Ovary (tissue), 9 donors: ENCODE data around the gene DLX1. TPM values are rescaled to one million over a fixed set of nuclear protein-coding genes. Genes with fewer than 3 reads are reported as not detected.

Experiments used
- DNase-seq, 5 donors: peaks; one replicate each; pipeline ENCODE4 v3.0.0-alpha.2; 2019 to 2020
- H3K27ac ChIP-seq, 2 donors: fragments of 200-600 bp; one replicate each; pipeline versions ENCODE4 v1.5.1 to v1.8.0; 2019 to 2022
- H3K27me3 ChIP-seq: fragments of 200-600 bp; one replicate; pipeline ENCODE4 v1.8.0; 2022
- H3K36me3 ChIP-seq: fragments of 200-600 bp; sonication (generic); one replicate; pipeline ENCODE4 v1.5.1; 2019
- H3K4me1 ChIP-seq: one replicate; pipeline ENCODE4 v1.8.1; 2013; ENCODE audit warnings: mild to moderate bottlenecking, moderate library complexity; ENCODE audit not compliant: insufficient read depth
- H3K4me3 ChIP-seq: fragments of 200-600 bp; sonication (generic); one replicate; pipeline ENCODE4 v1.5.1; 2017
- H3K9me3 ChIP-seq, 2 donors: fragments of 200-600 bp in 1 of 2; sonication (generic) in 1 of 2; one replicate each; pipeline versions ENCODE4 v1.5.1 to v1.8.1; 2013 to 2019; ENCODE audit warnings: mild to moderate bottlenecking in 1 of 2, moderate library complexity in 1 of 2
- EP300 ChIP-seq: sonication (generic); formaldehyde crosslinking; IDR thresholded peaks from one replicate; pipeline ENCODE4 v1.6.1; 2017; ENCODE audit warnings: antibody characterized with exemption
- POLR2A ChIP-seq: fragments of 450-650 bp; IDR thresholded peaks from one replicate; pipeline ENCODE4 v1.6.1; 2017; ENCODE audit warnings: antibody characterized with exemption, mild to moderate bottlenecking, moderate library complexity
- WGBS, 3 donors: extraction: QIAGEN DNeasy Blood & Tissue Kit in 1 of 3; methylation state at CpG; one replicate each; pipeline versions ENCODE4 v1.1.5 to v1.1.7; 2013 to 2017; 5-methylcytosine and 5-hydroxymethylcytosine counted together
- intact Hi-C, 4 donors: fragments of 100-400 bp; cut with DNase I; formaldehyde crosslinking; loops; one replicate each; pipeline versions ENCODE4 v1.11.0 to v1.15.1; 2022 to 2023
- polyA plus RNA-seq, 2 donors: library from polyadenylated mRNA; stranded (reverse); fragments of 200-250 nt in 1 of 2; fragments of 350-450 nt in 1 of 2; fragmentation: Illumina TruSeq in 1 of 2; extraction: RNeasy Lipid Tissue Mini Kit (QIAGEN cat#74804) in 1 of 2; gene quantifications; one replicate each; pipeline ENCODE4 v1.2.3, GENCODE V29; 2013 to 2014
- total RNA-seq, 7 donors: library from RNA; depleted of rRNA in 2 of 7; stranded (reverse); fragments of >200 nt in 2 of 7; fragmentation: NEBNext Ultra II Directional in 3 of 7; extraction: Animal tissue kit (Norgen Biotek cat#: 25700) in 3 of 7; gene quantifications; one replicate each; pipeline versions ENCODE4 v1.1.0 to v1.2.4, GENCODE V29; 2016 to 2023
- TF ChIP-seq, protein P1 (sequence below), 3 donors: fragments of 450-650 bp in 2 of 3; fragments of 200-600 bp in 1 of 3; IDR thresholded peaks; one replicate each; pipeline versions ENCODE4 v1.5.1 to v1.8.0; 2016 to 2022; ENCODE audit warnings: antibody characterized with exemption in 3 of 3, mild to moderate bottlenecking in 1 of 3
- donor health status: DM: no; HTN: no; CAD: no; lungs with moderate emphysema.
- donor health status: DM: no; HTN: no; CAD: no.
- donor health status: Bipolar disorder and iron deficiency.
- donor health status: DM: yes; HTN: yes; CAD: no.
- donor health status: DM: no; HTN: no; CAD: no.
- donor health status: DM: yes; HTN: yes; CAD: no.

DLX1 gene
- total and polyA plus RNA-seq, 9 donors, result 0.07 to 0.20 (median 0.17) TPM; not detected in 5

GRCh38 chr2:172091000-172091641, 5.8 kb downstream of the DLX1 start:
- TF ChIP-seq EP300 (no peak), POLR2A (no peak)
- TF ChIP-seq, protein P1, sequence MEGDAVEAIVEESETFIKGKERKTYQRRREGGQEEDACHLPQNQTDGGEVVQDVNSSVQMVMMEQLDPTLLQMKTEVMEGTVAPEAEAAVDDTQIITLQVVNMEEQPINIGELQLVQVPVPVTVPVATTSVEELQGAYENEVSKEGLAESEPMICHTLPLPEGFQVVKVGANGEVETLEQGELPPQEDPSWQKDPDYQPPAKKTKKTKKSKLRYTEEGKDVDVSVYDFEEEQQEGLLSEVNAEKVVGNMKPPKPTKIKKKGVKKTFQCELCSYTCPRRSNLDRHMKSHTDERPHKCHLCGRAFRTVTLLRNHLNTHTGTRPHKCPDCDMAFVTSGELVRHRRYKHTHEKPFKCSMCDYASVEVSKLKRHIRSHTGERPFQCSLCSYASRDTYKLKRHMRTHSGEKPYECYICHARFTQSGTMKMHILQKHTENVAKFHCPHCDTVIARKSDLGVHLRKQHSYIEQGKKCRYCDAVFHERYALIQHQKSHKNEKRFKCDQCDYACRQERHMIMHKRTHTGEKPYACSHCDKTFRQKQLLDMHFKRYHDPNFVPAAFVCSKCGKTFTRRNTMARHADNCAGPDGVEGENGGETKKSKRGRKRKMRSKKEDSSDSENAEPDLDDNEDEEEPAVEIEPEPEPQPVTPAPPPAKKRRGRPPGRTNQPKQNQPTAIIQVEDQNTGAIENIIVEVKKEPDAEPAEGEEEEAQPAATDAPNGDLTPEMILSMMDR (IDR thresholded peaks at IDR 0.05), result no peak
- no peak overlapping the region for H3K27ac ChIP-seq
- no peak overlapping the region for H3K4me3 ChIP-seq
- no peaks in the 10 kb centered on the region for H3K9me3 ChIP-seq
- H3K36me3 ChIP-seq, result no peaks in the 10 kb centered on the region
- intact Hi-C loops, result loop anchor here in 1 of 4 donors (10.0 kb wide), 1 partner anchor 396 kb away; no protein-coding TSS in a partner anchor
- H3K27me3 ChIP-seq, result peaks cover 36% of the 10 kb centered on the region
- DNase-seq, result no peak
- WGBS, 3 donors, result 12 to 19% (median 13%) methylated on average over 13 of the region's 13 CpGs
- peaks cover 5% of the 10 kb centered on the region for H3K4me1 ChIP-seq

DNA sequence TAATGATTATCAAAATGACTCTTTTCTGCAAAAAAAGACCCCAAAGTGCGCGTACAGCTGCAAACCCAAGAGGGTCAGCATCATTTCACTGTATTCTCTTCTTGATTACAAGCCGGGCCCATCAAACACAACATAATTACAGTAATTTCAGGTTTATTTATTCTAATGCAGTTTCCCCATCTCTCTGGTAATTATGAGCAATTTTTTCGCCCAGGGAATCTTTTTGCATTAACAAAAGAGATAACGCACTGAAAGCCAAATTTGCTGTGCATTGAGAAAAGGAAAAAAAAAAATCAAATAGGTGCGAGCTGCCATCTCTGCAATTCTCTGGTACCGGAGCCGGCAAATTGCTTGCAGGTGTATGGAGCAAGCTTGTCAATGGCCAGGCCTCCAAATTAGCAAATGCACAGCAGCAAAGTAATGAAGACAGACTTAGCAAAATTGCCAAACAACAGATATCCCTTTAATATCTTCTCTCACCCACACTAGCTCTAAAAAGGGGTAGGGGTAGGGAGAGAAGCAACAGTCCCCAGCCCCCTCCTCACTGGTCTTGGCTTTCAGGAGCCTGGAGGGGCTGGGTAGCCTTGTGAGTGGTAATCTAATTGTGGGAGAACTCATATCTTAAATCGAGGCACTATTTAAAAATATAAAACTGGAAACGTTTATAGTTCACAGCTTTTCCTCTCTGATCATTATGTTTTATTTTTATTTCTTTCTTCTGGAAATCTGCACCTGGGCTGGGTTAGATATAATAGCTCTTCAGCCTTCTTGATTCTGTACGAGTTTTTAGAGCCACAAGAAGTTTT, 6.7 kb downstream of the DLX1 start:
- Histone ChIP-seq H3K27ac (no peak overlapping the region), H3K36me3 (no peaks in the 10 kb centered on the region), H3K4me1 (peaks cover 10% of the 10 kb centered on the region), H3K9me3 (no peaks in the 10 kb centered on the region), H3K27me3 (peaks cover 29% of the 10 kb centered on the region), H3K4me3 (no peak overlapping the region)
- TF ChIP-seq EP300 (no peak), POLR2A (no peak)
- TF ChIP-seq, protein P1 (IDR thresholded peaks at IDR 0.05), result no peak
- intact Hi-C loops, result loop anchor here in 1 of 4 donors (10.0 kb wide), 1 partner anchor 397 kb away; no protein-coding TSS in a partner anchor
- WGBS, 3 donors, result 19 to 23% (median 21%) methylated on average over 11 of the region's 11 CpGs
- no peak for DNase-seq

GRCh38 chr2:172092716-172093415, 7.6 kb downstream of the DLX1 start:
- Histone ChIP-seq H3K36me3 (no peaks in the 10 kb centered on the region), H3K9me3 (no peaks in the 10 kb centered on the region), H3K4me1 (peaks cover 12% of the 10 kb centered on the region), H3K4me3 (no peak overlapping the region), H3K27me3 (peaks cover 22% of the 10 kb centered on the region), H3K27ac (no peak overlapping the region)
- TF ChIP-seq POLR2A (no peak), EP300 (no peak)
- TF ChIP-seq, protein P1 (IDR thresholded peaks at IDR 0.05), result no peak
- intact Hi-C loops, result loop anchor here in 1 of 4 donors (10.0 kb wide), 1 partner anchor 398 kb away; no protein-coding TSS in a partner anchor
- DNase-seq, result no peak
- 11 to 13% (median 12%) methylated on average over 19 of the region's 19 CpGs for WGBS, 3 donors
